Medulla oblongata (tissue), 1 donor: ENCODE data around the gene OCSTAMP.
A peak's percentile ranks its signal among the peaks of the same experiment; 100 is the strongest.

Source experiments
- DNase-seq: peaks from one replicate; pipeline ENCODE4 v3.0.0-alpha.2; 2015; ENCODE audit errors: extremely low spot score

The OCSTAMP gene, protein sequence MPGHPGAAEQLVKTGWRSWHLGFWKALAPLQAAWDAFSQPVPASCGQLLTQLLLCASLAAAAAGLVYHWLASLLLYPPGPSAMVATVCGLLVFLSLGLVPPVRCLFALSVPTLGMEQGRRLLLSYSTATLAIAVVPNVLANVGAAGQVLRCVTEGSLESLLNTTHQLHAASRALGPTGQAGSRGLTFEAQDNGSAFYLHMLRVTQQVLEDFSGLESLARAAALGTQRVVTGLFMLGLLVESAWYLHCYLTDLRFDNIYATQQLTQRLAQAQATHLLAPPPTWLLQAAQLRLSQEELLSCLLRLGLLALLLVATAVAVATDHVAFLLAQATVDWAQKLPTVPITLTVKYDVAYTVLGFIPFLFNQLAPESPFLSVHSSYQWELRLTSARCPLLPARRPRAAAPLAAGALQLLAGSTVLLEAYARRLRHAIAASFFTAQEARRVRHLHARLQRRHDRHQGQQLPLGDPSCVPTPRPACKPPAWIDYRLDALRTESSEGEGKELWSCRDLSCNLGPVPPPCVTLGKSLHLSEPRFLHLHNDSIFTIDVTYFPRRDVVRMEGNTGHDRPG

DNA sequence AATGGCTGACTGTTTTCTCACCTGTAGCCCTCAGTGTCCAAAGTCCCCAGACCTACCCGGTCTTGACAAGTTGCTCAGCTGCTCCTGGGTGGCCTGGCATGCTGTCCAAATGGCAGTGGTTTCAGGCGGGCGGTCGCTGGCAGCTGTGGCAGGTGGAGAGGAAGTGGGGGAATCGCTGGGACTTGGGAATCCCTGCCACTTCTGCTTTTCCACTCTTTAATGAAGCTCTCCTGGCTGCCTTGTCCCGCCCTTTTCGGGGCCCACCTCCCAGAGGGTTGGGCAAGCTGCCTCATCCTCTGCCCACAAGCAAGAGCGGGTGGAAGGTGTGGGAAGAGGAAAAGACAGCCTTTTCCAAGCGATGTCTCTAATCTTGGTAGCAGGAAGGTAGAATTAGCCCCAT is at the start of gene OCSTAMP:
Gene OCSTAMP (minus strand): TSS at position 194 of the 400 bp plus-strand sequence. CDS start 94 bp downstream, at position 100.
- DNase-seq: no peak

DNA sequence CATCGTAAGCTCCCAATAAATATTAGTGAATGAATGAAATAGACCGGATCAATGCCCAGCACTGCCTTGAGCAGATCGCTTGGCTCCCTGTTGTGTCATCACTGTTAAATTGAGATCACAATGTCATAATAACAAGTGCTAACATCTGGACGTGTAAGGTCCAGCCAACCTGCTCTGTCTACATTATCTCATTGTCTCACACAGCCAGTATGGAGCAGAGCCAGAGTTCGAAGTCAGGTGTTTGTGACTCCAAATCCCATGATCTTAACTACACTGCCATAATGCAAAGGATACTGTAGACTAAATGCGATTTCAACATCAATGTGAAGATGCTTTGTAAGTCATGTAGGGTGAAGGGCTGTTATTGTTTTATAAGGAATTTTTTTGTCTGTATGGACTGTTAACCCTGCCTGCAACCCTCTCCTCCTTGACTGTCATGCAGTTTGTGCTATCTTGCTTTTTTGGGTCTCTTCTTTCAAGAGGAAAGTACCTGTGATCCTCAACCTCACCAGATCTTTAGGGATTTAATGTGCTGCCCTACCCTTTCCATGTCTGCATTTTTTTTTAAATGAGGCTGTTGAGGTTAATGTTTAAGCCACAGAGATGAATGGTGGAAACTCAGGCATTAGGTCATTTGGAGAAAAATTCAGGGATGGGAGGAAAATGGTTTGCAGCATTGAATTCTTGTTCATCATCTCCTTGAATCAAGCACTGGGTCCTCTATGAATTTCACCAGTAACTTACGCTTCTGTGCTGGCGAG is 49.0 kb upstream of the OCSTAMP start:
- DNase-seq: no peak

DNA sequence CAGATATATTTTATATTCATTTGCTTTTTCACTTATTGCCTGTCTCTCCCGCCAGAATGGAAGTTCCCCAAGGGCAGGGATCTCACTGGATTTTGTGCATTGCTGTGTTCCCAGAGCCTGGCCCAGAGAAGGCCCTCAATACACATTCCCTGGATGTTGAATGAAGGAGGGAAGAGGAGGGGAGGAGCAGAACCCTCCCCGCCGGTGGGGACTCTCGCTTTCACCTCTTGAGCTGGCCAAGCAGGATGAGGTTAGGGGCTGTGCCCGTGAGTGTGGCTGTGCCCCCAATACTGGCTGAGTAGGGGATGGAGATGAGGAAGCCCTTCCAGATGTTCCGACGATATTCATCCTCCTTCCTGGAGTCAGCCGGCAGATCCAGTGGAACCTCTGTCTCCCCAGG is 45.5 kb upstream of the OCSTAMP start:
- no peak for DNase-seq

DNA sequence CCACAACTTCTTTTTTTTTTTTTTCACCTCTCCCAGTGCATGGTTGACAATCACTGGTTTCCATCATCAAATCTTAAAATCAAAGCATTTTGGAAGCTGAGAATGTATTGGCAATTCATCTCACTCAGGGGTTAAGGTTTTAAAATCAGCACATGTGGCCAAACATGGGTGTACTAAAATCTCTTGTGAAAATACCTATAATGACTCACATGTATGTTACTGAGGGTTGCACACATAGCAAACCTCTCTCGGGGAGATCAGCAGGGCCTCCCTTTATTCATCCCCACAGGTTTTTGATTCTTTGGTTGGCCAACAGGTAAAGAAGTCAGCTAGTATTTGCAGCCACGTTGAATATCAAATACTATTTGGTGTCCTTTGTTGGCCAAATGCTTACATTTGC is 44.3 kb upstream of the OCSTAMP start:
- no peak for DNase-seq

DNA sequence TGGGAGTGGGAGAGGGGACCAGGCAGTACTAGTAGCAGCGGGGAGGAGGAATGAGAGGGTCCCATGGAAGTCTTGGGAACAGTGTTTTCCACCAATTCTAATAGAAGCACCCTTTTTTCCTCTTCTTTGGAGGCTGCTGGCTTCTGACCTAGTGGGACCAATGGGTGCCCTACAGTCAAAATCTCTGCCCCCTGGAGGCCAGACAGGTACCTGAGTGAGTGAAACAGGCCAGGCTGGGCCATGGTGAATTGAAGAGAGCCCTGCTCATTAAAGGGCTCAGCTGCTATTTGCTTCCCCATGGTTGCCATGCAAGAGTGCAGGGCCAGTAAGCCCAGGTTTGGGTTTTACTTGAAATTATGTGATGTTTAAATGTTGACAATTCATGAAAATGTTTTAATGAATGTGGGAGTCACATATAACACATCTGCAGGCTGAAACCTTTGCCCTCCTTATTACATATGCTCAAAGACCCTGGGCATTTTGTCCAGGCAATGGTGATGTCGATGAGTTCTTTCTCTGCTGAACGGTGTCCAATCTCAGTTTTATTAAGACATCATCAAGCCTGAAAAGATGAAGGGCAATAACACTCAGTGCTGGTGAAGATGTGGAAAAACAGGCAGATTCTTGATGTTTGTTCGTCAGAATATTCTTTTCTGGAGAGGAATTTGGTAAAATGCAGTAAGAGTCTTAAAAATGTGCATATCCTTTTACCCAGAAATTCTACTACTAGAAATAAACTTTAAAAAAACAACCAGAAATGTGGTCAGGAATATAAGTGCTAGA is 42.3 kb upstream of the OCSTAMP start:
- DNase-seq: no peak

DNA sequence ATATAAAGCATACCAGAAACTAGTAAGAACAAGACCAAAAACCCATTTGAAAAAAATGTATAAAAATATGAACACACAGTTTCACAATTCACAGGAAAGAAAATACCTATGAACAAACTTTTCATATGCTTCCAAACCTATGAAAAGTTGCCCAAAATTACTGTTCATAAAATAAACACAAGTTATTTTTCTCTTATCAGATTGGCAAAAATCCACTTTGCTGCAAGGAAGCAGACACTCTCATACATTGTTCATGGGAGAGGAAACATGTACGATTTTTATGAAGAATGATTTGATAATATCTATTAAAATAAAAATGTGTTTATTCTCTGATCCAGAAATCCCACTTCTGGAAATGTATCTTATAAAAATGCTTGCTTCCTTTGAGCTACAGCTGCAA is 40.0 kb upstream of the OCSTAMP start:
- no peak for DNase-seq

DNA sequence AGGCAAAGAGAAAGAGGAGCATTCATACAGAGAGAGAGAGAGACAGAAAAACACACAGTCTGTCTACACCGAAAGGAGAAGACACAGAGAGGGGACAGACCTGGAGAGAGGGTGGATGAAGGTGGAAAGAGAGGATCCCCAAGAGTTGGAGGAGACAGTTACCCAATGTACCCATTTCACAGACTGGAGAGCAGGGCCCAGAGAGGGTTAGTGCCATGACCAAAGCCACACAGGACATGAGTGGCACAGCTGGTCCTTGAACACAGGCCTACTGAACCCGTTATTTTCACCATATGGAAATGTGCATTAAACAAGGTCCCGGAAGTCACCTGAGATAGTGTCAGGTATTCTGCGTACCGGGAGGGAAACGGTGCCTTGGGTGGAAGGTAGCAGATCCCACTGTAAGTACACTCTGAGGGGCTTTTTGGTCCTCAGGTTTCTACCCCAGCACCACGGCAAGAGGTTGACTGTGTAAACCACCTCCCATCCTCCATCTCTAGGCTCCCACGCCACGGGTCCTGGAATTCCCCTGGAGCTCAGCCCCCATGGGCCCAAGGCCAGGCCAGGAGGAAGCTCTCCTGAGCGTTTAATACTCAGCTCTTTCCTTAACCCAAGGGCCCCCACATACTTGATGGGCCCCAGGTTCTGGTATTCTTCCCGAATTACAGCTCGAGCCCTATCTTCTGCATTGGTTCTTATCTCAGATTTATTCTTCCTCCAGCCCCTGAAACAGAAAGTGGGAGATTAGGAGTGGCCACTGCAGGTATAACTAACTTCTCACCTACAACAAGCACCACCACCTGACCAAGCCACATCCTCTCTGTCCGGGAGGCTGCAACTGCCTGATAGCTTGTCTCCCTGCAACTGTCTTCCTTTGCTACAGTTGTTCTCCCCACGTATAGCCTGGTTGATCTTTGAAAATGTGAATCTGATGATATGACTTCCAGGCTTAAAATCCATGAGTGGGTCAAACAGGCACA is 38.4 kb upstream of the OCSTAMP start:
- no peak for DNase-seq

DNA sequence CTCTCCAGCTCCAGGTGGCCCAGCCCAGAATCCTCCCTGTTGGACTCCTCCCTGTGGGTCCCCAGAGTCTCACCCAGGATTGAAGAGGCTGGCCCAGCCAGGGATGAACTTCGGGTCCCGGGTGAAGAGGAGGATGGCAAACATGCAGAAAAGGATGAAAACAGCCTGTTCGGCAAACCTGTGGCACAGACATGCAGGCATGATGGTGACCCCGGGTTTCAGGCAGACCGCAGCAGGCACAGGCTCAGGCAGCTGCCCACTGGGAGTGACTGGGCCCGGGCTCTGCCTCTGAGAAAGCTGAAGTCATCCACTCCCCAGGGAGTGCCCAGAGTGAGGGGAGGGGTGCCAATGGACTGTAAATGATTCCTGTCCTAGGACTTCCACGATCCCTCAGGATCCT is 37.5 kb upstream of the OCSTAMP start:
- DNase-seq: no peak

DNA sequence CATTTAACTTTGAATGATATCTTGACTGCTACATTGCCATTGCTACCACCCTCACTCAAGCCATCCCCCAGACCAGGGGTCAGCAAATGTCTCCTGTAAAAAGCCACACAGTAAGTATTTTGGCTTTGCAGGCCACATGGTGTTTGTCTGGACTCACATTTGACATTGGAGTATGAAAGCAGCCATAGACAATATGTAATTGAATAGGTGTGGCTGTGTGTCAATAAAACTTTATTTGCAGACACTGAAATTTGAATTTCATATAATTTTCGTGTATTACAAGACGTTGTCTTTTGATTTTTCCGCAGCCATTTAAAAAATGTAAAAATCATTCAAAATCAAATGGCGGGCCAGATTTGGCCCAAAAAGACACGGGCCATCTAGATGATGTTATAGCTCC is 36.3 kb upstream of the OCSTAMP start:
- DNase-seq: no peak

DNA sequence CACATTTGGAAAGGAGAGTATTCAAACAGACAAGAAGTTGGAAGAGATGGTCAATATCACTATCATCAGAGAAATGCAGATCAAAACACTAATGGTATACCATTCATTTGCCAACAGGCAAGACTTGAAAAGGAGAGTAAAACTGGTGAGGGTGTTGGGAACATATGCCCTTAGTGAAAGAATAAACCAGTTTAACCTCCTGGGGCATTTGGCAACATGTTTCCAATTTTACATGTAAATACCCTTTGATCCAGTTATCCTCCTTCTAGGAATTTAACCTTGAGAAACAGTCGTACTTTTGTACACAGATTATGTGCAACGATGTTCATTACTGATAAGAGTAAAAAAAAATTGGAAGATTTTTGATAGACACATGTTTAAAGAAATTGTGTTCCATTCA is 34.1 kb upstream of the OCSTAMP start:
- no peak for DNase-seq

DNA sequence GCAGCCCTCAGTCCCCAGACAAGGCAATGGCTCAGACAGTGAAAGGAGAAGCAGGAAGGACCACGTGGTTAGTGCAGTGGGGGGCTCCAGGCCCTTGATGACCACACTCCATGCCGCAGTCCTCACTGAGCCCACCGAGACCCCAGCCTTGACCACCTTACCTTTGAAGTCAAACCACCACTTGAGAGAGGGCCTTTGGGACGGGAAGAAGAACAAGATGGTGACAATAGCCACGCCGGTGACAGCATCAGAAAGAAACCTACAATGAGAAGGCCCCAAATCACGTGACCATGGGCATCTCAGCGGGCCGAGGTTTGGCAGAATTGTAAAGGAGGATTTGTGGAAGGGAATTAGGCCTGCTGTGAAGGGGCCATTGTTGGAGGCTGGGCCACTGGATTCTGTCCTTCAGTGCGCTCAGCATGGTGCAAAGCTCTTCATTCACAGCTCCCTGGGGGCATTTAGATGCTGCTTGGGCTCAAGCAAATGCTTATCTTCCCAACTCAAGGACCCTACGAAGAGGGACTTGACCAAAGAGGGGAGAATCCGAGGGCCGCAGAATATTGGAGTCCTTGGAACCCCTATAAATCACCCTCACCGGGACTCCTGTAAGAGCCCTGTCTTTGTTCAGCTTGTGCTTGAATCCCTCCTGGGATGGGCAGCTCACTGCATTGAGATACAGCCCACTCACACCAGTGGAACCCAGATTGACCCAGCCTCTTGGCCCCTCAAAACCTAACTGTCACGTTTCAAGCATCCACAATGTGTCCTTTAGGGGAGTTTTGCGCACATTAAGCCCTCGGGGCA is 33.2 kb upstream of the OCSTAMP start:
- peak; percentile 69 for DNase-seq

DNA sequence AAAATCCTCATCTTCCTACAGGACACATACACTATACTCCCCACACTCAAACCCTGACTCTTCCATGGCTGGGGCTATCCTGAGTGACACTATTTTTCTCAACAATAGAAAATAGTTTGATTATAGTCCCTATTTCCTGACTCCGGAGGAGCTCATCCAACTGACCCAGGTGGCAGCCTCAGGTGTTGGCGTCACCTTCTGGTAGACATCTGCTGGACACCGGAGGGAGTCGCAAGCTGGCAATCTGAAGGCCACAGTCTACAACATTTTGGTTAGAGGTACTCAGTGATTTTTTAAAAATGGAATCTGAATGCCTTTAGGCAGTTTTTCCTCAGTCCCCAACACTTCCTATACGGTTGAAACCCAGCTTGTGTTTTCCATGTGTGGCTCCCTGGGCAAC is 32.2 kb upstream of the OCSTAMP start:
- no peak for DNase-seq

DNA sequence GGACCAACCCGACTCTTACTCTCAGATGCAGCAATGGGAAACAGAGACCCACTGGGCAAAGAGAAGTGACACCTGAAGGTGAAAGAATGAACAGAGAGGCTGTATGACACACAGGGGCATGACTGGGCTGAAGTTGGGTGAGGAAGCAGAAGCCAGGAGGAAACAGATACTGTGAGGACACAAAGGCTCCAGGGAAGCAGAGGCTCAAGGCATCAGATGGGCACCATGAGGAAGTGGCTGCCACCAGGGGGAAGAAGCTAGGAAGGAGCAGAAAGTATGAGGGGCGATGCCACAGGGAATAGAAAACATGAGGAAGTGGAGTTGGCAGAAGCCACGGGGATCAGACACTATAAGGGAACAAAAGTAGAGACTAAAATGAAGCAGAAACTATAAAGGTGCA is 30.9 kb upstream of the OCSTAMP start:
- no peak for DNase-seq

DNA sequence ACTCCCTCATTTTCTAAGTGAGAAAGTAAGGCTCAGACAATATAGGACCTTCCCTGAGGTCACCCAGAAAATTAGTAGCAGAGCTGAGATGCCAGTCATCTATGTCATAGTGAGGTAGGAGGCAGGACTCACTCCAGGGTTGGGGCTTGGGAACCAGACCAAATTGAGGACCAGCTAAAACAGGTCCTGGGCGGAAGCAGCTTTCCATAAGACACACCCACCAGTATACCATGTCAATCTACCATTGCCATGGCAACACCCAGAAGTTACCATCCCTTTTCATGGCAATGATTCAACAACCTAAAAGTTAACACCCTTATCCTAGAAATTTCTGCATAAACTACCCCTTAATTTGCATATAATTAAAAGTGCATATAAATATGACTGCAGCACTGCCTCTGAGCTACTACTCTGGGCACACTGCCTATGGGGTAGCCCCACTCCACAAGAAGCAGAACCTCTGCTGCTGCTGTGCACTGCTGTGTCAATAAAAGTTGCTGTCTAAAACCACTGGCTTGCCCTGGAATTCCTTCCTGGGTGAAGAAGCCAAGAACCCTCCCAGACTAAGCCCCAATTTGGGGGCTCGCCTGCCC is 30.3 kb upstream of the OCSTAMP start:
- no peak for DNase-seq

DNA sequence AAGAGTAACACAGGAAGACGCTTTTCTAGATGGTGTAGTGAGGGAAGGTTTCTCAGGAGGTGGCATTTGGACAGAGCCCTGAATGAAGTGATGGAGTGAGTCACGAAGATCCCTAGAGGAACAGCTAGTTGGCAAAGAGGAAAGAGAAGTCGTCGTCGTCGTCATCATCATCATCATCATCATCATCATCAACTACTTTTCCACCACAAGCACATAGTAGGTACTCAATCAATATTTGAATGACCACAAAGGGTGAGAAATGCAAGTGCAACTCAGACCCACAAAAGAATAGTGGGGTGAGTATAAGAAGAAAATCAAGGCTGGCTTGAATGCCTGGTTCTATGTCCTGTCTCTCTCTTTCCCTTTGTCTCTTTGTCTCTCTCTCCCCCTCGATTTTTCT is 28.3 kb upstream of the OCSTAMP start:
- DNase-seq: no peak

DNA sequence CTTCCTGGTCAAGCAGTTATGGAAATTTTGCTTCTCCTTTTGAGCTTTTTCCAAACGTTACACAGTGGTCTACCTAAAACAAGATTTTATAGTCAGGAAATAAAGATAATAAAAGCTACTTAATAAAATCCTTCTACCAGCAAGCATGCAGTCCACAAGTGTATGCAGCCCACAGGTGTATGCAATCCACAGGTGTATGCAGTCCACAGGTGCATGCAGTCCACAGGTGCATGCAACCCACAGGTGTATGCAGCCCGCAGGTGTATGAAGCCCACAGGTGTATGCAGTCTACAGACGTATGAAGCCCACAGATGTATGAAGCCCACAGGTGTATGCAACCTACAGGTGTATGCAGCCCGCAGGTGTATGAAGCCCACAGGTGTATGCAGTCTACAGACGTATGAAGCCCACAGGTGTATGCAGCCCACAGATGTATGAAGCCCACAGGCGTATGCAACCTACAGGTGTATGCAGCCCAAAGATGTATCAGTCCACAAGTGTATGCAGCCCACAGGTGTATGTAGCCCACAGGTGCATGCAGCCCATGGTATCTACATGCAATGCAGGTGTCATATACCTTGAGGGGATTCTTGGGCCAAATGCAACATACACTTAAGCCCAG is 26.4 kb upstream of the OCSTAMP start:
- DNase-seq: no peak

DNA sequence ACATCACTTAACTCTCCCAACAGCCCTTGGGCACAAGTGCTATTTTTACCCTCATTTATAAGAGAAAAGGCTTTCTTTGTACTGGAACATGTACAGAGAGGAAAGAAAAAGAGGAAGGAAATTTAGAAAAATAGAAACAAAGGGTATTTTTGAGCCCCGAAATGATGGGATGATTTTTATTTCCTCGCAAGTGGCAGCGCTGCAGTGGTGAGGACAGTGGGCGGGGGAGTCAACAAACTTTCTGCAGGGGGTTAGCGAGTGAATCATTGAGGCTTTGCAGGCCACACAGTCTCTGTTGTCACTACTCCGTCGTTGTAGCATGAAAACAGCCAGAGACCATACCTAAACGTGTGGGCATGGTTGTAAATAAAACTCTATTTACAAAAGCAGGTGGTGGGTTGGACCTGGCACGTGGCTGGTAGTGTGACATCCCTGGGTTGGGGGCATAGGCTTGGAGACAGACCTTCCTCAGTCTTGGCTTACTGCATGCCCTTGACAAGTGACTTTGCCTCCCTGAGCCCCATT is 25.5 kb upstream of the OCSTAMP start:
- no peak for DNase-seq

DNA sequence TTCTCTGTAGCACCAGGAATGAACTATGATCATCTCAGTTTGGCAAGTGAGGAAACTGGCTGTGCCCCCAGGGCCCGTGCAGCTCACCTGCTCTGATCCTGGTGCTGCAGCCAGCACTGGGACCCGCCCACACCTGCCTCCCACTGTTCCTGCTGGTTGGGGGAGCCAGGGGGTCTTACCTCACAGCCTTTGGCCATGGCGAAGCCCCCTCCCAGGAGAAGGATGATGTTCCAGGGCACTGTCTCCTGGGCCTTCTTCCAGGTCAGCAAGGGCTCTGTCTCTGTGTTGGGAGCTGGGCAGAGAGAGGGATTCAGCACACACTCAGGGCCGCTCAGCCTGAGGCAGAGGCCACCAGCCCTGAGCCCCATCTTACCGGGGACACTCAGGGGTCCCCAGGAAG is 24.9 kb upstream of the OCSTAMP start:
- DNase-seq: no peak
